ENCODE data around the gene TES. TPM values are rescaled to one million over a fixed set of nuclear protein-coding genes. Genes with fewer than 3 reads are reported as not detected.

The TES gene
- total and polyA plus RNA-seq, 4 experiments from 2014 or later, result 109 to 248 (median 154) TPM

GRCh38 chr7:116166156-116166555 lies 44.2 kb upstream of the TES start:
- ChIA-PET CTCF (ENCODE audit: partially characterized antibody) (interaction anchor here (1.1 to 3.2 kb wide), 5 partner anchors 12 to 425 kb away, joined by 3 to 18 read pairs (median 15); no protein-coding TSS in a partner anchor), POLR2A (ENCODE audit: partially characterized antibody) (interaction anchor here (1.1 kb wide), 1 partner anchor 45 kb away, joined by 3 read pairs; no protein-coding TSS in a partner anchor)
- H3K4me1 Mint-ChIP-seq, result peaks cover 4 to 8% (median 5%) of the 10 kb centered on the region in 4 donors
- H3K4me3 ChIP-seq (ENCODE audit: low read length in 2 of 2), result no peak overlapping the region
- peaks cover 6% of the 10 kb centered on the region for H3K4me1 ChIP-seq (ENCODE audit: insufficient read depth, low read length)
- H3K27ac ChIP-seq (ENCODE audit: low read depth, low read length), result no peak overlapping the region
- no peak overlapping the region for H3K4me3 Mint-ChIP-seq
- no peaks in the 10 kb centered on the region for H3K9me3 ChIP-seq (ENCODE audit: control insufficient read depth in 1 of 2, low read length in 2 of 2)
- no peaks in the 10 kb centered on the region for H3K36me3 ChIP-seq (ENCODE audit: insufficient read depth, low read length)
- H3K27me3 Mint-ChIP-seq, result peaks cover 15% of the 10 kb centered on the region in 2 donors
- H3K36me3 Mint-ChIP-seq, result no peaks in the 10 kb centered on the region
- intact Hi-C loops (cut with micrococcal nuclease), result no loop called here
- no peak for DNase-seq
- no peaks in the 10 kb centered on the region for H3K9me3 Mint-ChIP-seq
- no peaks in the 10 kb centered on the region for H3K27me3 ChIP-seq (ENCODE audit: insufficient read depth, low read length)
- H3K27ac Mint-ChIP-seq, result no peak overlapping the region

- Mint-ChIP-seq H3K36me3 (no peaks in the 10 kb centered on the region), H3K4me1 (peaks cover 4 to 8% (median 5%) of the 10 kb centered on the region in 4 donors)
Observed at GRCh38 chr7:116167177-116167576, 43.2 kb upstream of the TES start.

GRCh38 chr7:116169060-116169459 lies 41.3 kb upstream of the TES start:
- intact Hi-C loops (cut with micrococcal nuclease), result no loop called here

More at GRCh38 chr7:116167177-116167576, 43.2 kb upstream of the TES start:
- intact Hi-C loops (cut with micrococcal nuclease), result no loop called here
- H3K36me3 ChIP-seq (ENCODE audit: insufficient read depth, low read length), result no peaks in the 10 kb centered on the region
- H3K27ac Mint-ChIP-seq, result no peak overlapping the region
- H3K27me3 Mint-ChIP-seq, result peaks cover 13 to 19% of the 10 kb centered on the region in 2 donors
- ChIA-PET CTCF (ENCODE audit: partially characterized antibody) (interaction anchor here (0.9 to 3.2 kb wide), 10 partner anchors 9 to 424 kb away, joined by 3 to 18 read pairs (median 4); no protein-coding TSS in a partner anchor), POLR2A (ENCODE audit: partially characterized antibody) (interaction anchor here (1.1 kb wide), 1 partner anchor 44 kb away, joined by 3 read pairs; no protein-coding TSS in a partner anchor)
- H3K27me3 ChIP-seq (ENCODE audit: insufficient read depth, low read length), result no peaks in the 10 kb centered on the region
- H3K27ac ChIP-seq (ENCODE audit: low read depth, low read length), result no peak overlapping the region
- peak overlapping the region in 1 of 8 donors; percentile 7 for H3K4me3 Mint-ChIP-seq
- H3K9me3 Mint-ChIP-seq, result no peaks in the 10 kb centered on the region
- H3K4me1 ChIP-seq (ENCODE audit: insufficient read depth, low read length), result peaks cover 6% of the 10 kb centered on the region
- H3K9me3 ChIP-seq (ENCODE audit: control insufficient read depth in 1 of 2, low read length in 2 of 2), result no peaks in the 10 kb centered on the region
- H3K4me3 ChIP-seq (ENCODE audit: low read length in 2 of 2), result no peak overlapping the region
- no peak for DNase-seq

GRCh38 chr7:116170180-116170579 lies 40.2 kb upstream of the TES start:
- DNase-seq, result no peak
- intact Hi-C loops (cut with micrococcal nuclease), result no loop called here
- peaks cover 7 to 19% of the 10 kb centered on the region in 2 donors for H3K27me3 Mint-ChIP-seq
- no peak overlapping the region for H3K27ac Mint-ChIP-seq
- Histone ChIP-seq H3K36me3 (ENCODE audit: insufficient read depth, low read length) (no peaks in the 10 kb centered on the region), H3K27me3 (ENCODE audit: insufficient read depth, low read length) (no peaks in the 10 kb centered on the region), H3K9me3 (ENCODE audit: control insufficient read depth in 1 of 2, low read length in 2 of 2) (no peaks in the 10 kb centered on the region), H3K4me1 (ENCODE audit: insufficient read depth, low read length) (peaks cover 6% of the 10 kb centered on the region), H3K4me3 (ENCODE audit: low read length in 2 of 2) (no peak overlapping the region), H3K27ac (ENCODE audit: low read depth, low read length) (no peak overlapping the region)
- no peak overlapping the region for H3K4me3 Mint-ChIP-seq
- no peaks in the 10 kb centered on the region for H3K36me3 Mint-ChIP-seq
- ChIA-PET CTCF (ENCODE audit: partially characterized antibody) (interaction anchor here (0.6 to 7.0 kb wide), 9 partner anchors 9 to 637 kb away, joined by 3 to 61 read pairs (median 7); no protein-coding TSS in a partner anchor), POLR2A (ENCODE audit: partially characterized antibody) (no interaction called here)
- H3K4me1 Mint-ChIP-seq, result peaks cover 4 to 8% (median 5%) of the 10 kb centered on the region in 4 donors
- H3K9me3 Mint-ChIP-seq, result peaks cover 0 to 3% (median 0%) of the 10 kb centered on the region in 8 donors

More at GRCh38 chr7:116169060-116169459, 41.3 kb upstream of the TES start:
- no peak overlapping the region for H3K27ac Mint-ChIP-seq
- H3K4me3 Mint-ChIP-seq, result no peak overlapping the region
- no peak overlapping the region for H3K4me3 ChIP-seq (ENCODE audit: low read length in 2 of 2)
- no peak for DNase-seq
- ChIA-PET POLR2A (ENCODE audit: partially characterized antibody) (no interaction called here), CTCF (ENCODE audit: partially characterized antibody) (interaction anchor here (3.1 to 7.0 kb wide), 4 partner anchors 67 to 423 kb away, joined by 16 to 61 read pairs (median 26); no protein-coding TSS in a partner anchor)
- no peaks in the 10 kb centered on the region for H3K36me3 Mint-ChIP-seq
- H3K9me3 ChIP-seq (ENCODE audit: control insufficient read depth in 1 of 2, low read length in 2 of 2), result no peaks in the 10 kb centered on the region
- H3K27ac ChIP-seq (ENCODE audit: low read depth, low read length), result no peak overlapping the region
- peaks cover 9 to 19% of the 10 kb centered on the region in 2 donors for H3K27me3 Mint-ChIP-seq
- H3K4me1 ChIP-seq (ENCODE audit: insufficient read depth, low read length), result peaks cover 6% of the 10 kb centered on the region
- H3K9me3 Mint-ChIP-seq, result no peaks in the 10 kb centered on the region
- H3K36me3 ChIP-seq (ENCODE audit: insufficient read depth, low read length), result no peaks in the 10 kb centered on the region
- no peaks in the 10 kb centered on the region for H3K27me3 ChIP-seq (ENCODE audit: insufficient read depth, low read length)
- H3K4me1 Mint-ChIP-seq, result peaks cover 4 to 8% (median 5%) of the 10 kb centered on the region in 4 donors

- no peak for DNase-seq
- peaks cover 4 to 8% (median 5%) of the 10 kb centered on the region in 4 donors for H3K4me1 Mint-ChIP-seq
- ChIA-PET CTCF (ENCODE audit: partially characterized antibody) (interaction anchor here (0.9 to 7.0 kb wide), 14 partner anchors 9 to 960 kb away, joined by 3 to 61 read pairs (median 7); no protein-coding TSS in a partner anchor), POLR2A (ENCODE audit: partially characterized antibody) (no interaction called here)
- Histone ChIP-seq H3K27ac (ENCODE audit: low read depth, low read length) (no peak overlapping the region), H3K4me1 (ENCODE audit: insufficient read depth, low read length) (peaks cover 6% of the 10 kb centered on the region), H3K9me3 (ENCODE audit: control insufficient read depth in 1 of 2, low read length in 2 of 2) (no peaks in the 10 kb centered on the region), H3K36me3 (ENCODE audit: insufficient read depth, low read length) (no peaks in the 10 kb centered on the region), H3K27me3 (ENCODE audit: insufficient read depth, low read length) (no peaks in the 10 kb centered on the region), H3K4me3 (ENCODE audit: low read length in 2 of 2) (no peak overlapping the region)
- peaks cover 10 to 19% of the 10 kb centered on the region in 2 donors for H3K27me3 Mint-ChIP-seq
- no peaks in the 10 kb centered on the region for H3K36me3 Mint-ChIP-seq
- H3K4me3 Mint-ChIP-seq, result no peak overlapping the region
- intact Hi-C loops (cut with micrococcal nuclease), result no loop called here
- H3K9me3 Mint-ChIP-seq, result peaks cover 0 to 5% (median 0%) of the 10 kb centered on the region in 8 donors
- H3K27ac Mint-ChIP-seq, result no peak overlapping the region
Observed at GRCh38 chr7:116171094-116171493, 39.2 kb upstream of the TES start.

- no peaks in the 10 kb centered on the region for H3K9me3 ChIP-seq (ENCODE audit: control insufficient read depth in 1 of 2, low read length in 2 of 2)
- CTCF ChIA-PET (ENCODE audit: partially characterized antibody), result interaction anchor here (0.6 to 7.0 kb wide), 28 partner anchors 8 to 960 kb away, joined by 3 to 61 read pairs (median 4); no protein-coding TSS in a partner anchor
- H3K36me3 ChIP-seq (ENCODE audit: insufficient read depth, low read length), result no peaks in the 10 kb centered on the region
- intact Hi-C loops (cut with micrococcal nuclease), result no loop called here
- H3K27ac ChIP-seq (ENCODE audit: low read depth, low read length), result no peak overlapping the region
- no peak overlapping the region for H3K4me3 ChIP-seq (ENCODE audit: low read length in 2 of 2)
- peaks cover 0 to 5% (median 0%) of the 10 kb centered on the region in 8 donors for H3K9me3 Mint-ChIP-seq
- POLR2A ChIA-PET (ENCODE audit: partially characterized antibody), result no interaction called here
- DNase-seq, result no peak
- no peaks in the 10 kb centered on the region for H3K36me3 Mint-ChIP-seq
- H3K4me3 Mint-ChIP-seq, result no peak overlapping the region
- no peaks in the 10 kb centered on the region for H3K27me3 ChIP-seq (ENCODE audit: insufficient read depth, low read length)
- H3K27me3 Mint-ChIP-seq, result peaks cover 10 to 12% of the 10 kb centered on the region in 2 donors
- no peak overlapping the region for H3K27ac Mint-ChIP-seq
- H3K4me1 Mint-ChIP-seq, result peaks cover under 1 to 2% (median 1%) of the 10 kb centered on the region in 4 donors
- peaks cover 2% of the 10 kb centered on the region for H3K4me1 ChIP-seq (ENCODE audit: insufficient read depth, low read length)
Observed at GRCh38 chr7:116172353-116172752, 38.0 kb upstream of the TES start.

Measured in CD4-positive, alpha-beta memory T cell (primary cell).